ENCODE data around the gene FMN2.
A peak's percentile ranks its signal among the peaks of the same experiment; 100 is the strongest.

The FMN2 gene

DNA sequence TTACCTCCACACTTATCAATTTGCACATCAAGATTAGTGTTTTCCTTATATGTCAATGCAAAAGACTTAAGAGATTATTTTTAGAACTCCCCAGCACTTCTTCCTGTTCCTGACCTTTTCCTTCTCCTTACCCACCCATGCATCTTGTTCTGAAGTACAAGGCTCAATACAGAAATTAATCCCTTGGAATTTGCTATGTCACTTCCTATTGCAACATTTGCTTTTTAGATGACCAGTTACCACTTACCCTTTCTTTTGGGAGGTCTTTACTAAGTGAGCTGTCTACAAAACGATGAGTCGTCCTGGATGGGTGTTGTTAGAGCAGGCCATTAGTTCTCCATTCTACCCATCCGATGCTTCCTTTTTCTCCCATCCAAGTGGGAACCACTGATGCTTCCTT is 221.2 kb downstream of the FMN2 start:
- TF ChIP-seq PRDM1 (tag by site-specific recombination; IDR thresholded peaks at IDR 0.05): 0 out of 2 replicates have a peak, but pooled peaks have one; percentile 40
- no peak for TF ChIP-seq ZNF157 (tag by site-specific recombination; IDR thresholded peaks at IDR 0.05)
- H3K4me3 ChIP-seq (ENCODE audit: low read depth, low read length): no peak overlapping the region
- H3K9me3 ChIP-seq (ENCODE audit: control insufficient read depth, insufficient read depth, low read depth, low read length): no peaks in the 10 kb centered on the region
- H3K4me1 ChIP-seq (ENCODE audit: control insufficient read depth, insufficient read depth, low read length): peaks cover 13% of the 10 kb centered on the region
- CTCF ChIA-PET: no interaction called here
- H3K36me3 ChIP-seq (ENCODE audit: control insufficient read depth in 2 of 2, insufficient read depth in 1 of 2, low read length in 2 of 2): no peaks in the 10 kb centered on the region
- H3K27ac ChIP-seq (ENCODE audit: extremely low read depth, low read depth, low read length): no peak overlapping the region
- POLR2A ChIA-PET: no interaction called here

DNA sequence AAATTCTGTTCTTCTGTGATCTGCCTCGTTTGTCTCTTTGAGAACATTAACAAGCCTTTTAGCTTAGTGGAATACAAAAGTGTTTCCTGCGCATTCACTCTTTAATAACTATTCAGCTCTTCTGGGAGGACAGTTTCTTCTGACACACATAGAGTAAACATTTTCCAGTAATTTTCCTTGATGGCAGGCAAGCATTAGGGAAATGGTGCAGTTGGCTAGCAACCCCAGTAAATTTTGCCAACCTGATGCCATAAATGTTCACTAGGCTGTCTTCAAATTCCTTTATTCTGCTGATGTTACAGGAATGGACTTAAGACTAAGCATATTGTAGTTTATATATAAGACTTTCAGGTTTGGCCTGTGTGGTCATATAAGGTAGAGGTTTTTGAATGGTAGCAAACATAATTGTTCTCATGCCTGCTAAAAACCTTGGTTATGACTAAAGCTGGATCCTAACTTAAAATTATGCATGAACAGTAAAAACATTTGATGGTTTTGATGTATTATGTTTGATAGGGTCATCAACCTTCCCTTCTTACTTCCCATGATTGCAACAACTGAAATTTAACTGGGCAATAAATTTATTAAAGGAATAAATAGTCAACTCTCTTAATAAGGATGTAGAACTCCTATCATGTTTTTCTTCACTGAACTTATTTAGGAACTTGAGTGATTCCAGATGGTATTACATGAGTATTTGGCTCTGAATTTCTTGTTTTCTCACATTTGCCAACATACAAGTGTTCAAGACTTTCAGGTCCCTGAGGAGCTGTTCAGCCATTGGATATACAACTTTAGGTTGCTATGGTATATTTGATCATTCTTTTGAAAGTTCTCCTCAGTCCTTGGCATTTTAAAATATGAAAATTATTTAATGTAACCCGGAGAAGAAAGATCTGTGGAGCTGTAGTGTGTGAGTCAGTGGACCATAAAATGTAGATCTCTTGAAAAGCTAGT is 223.4 kb downstream of the FMN2 start:
- Histone ChIP-seq H3K4me3 (ENCODE audit: low read depth, low read length) (no peak overlapping the region), H3K4me1 (ENCODE audit: control insufficient read depth, insufficient read depth, low read length) (peaks cover 11% of the 10 kb centered on the region; the same call in 1 of the 2 replicates), H3K27ac (ENCODE audit: extremely low read depth, low read depth, low read length) (no peak overlapping the region), H3K9me3 (ENCODE audit: control insufficient read depth, insufficient read depth, low read depth, low read length) (no peaks in the 10 kb centered on the region), H3K36me3 (ENCODE audit: control insufficient read depth in 2 of 2, insufficient read depth in 1 of 2, low read length in 2 of 2) (no peaks in the 10 kb centered on the region)
- ChIA-PET CTCF (interaction anchor here (1.1 kb wide), 1 partner anchor 14 kb away, joined by 4 read pairs; no protein-coding TSS in a partner anchor), POLR2A (no interaction called here)
- TF ChIP-seq FEZF1 (tag by site-specific recombination; IDR thresholded peaks at IDR 0.05) (no peak), ZNF610 (tag by site-specific recombination; IDR thresholded peaks at IDR 0.05; ENCODE audit: borderline replicate concordance) (no peak), GLI2 (tag by site-specific recombination; IDR thresholded peaks at IDR 0.05; ENCODE audit: borderline replicate concordance, low read depth) (no peak), ZNF670 (tag by site-specific recombination; IDR thresholded peaks at IDR 0.05; ENCODE audit: low read depth) (no peak), OSR2 (tag by site-specific recombination; IDR thresholded peaks at IDR 0.05) (no peak), ZNF211 (tag by site-specific recombination; IDR thresholded peaks at IDR 0.05; ENCODE audit: low read depth) (no peak), REPIN1 (tag by site-specific recombination; IDR thresholded peaks at IDR 0.05; ENCODE audit: low read depth) (no peak), TRIM28 (IDR thresholded peaks at IDR 0.05; ENCODE audit: borderline replicate concordance, low read length) (no peak), ZNF366 (tag by site-specific recombination; conservative IDR thresholded peaks at IDR 0.05) (no peak), BCL11A (tag by site-specific recombination; IDR thresholded peaks at IDR 0.05; ENCODE audit: low read depth) (no peak), ZNF416 (tag by site-specific recombination; IDR thresholded peaks at IDR 0.05) (no peak), ZNF335 (tag by site-specific recombination; conservative IDR thresholded peaks at IDR 0.05) (no peak), ZNF114 (tag by site-specific recombination; IDR thresholded peaks at IDR 0.05) (no peak), ZNF133 (tag by site-specific recombination; IDR thresholded peaks at IDR 0.05) (no peak), ZSCAN23 (tag by site-specific recombination; IDR thresholded peaks at IDR 0.05) (no peak)
- TF ChIP-seq, protein P1, sequence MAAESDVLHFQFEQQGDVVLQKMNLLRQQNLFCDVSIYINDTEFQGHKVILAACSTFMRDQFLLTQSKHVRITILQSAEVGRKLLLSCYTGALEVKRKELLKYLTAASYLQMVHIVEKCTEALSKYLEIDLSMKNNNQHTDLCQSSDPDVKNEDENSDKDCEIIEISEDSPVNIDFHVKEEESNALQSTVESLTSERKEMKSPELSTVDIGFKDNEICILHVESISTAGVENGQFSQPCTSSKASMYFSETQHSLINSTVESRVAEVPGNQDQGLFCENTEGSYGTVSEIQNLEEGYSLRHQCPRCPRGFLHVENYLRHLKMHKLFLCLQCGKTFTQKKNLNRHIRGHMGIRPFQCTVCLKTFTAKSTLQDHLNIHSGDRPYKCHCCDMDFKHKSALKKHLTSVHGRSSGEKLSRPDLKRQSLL (tag by site-specific recombination; IDR thresholded peaks at IDR 0.05): no peak
- TF ChIP-seq, protein P2, sequence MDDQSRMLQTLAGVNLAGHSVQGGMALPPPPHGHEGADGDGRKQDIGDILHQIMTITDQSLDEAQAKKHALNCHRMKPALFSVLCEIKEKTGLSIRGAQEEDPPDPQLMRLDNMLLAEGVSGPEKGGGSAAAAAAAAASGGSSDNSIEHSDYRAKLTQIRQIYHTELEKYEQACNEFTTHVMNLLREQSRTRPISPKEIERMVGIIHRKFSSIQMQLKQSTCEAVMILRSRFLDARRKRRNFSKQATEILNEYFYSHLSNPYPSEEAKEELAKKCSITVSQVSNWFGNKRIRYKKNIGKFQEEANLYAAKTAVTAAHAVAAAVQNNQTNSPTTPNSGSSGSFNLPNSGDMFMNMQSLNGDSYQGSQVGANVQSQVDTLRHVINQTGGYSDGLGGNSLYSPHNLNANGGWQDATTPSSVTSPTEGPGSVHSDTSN (CRISPR knock-in tag; IDR thresholded peaks at IDR 0.05): no peak
- TF ChIP-seq, protein P3, sequence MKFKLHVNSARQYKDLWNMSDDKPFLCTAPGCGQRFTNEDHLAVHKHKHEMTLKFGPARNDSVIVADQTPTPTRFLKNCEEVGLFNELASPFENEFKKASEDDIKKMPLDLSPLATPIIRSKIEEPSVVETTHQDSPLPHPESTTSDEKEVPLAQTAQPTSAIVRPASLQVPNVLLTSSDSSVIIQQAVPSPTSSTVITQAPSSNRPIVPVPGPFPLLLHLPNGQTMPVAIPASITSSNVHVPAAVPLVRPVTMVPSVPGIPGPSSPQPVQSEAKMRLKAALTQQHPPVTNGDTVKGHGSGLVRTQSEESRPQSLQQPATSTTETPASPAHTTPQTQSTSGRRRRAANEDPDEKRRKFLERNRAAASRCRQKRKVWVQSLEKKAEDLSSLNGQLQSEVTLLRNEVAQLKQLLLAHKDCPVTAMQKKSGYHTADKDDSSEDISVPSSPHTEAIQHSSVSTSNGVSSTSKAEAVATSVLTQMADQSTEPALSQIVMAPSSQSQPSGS (tag by site-specific recombination; IDR thresholded peaks at IDR 0.05; ENCODE audit: low read depth): no peak
